ENCODE results near the gene DRG2. TPM values are rescaled to one million over a fixed set of nuclear protein-coding genes. Genes with fewer than 3 reads are reported as not detected.

The DRG2 gene
- total RNA-seq, 1 experiment from 2014 or later, result 34.5 TPM

DNA sequence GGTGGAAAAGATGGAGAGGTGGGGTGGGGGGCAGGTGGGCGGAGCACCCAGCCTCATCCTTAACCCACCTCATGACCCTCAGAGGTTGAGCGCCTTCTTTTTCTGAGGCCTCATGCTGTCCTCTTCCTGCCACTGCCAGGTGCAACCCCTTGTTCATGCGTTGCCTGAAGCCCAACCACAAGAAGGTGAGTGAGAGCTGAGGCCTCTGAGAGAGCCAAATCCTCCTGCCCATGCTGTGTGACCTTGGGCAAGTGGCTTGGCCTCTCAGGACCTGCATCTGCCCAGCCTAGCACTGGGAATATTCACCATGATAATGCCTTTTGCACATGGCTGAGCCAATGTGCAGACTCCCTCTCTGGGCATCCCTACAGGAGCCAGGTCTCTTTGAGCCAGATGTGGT, 52.9 kb downstream of the DRG2 start:
- H3K4me3 Mint-ChIP-seq (ENCODE audit: low read depth, unreplicated experiment), result no peak overlapping the region
- no peaks in the 10 kb centered on the region for H3K9me3 Mint-ChIP-seq (ENCODE audit: low read depth, unreplicated experiment)
- no TSS peak for BruUV-seq (replicated peaks)

DNA sequence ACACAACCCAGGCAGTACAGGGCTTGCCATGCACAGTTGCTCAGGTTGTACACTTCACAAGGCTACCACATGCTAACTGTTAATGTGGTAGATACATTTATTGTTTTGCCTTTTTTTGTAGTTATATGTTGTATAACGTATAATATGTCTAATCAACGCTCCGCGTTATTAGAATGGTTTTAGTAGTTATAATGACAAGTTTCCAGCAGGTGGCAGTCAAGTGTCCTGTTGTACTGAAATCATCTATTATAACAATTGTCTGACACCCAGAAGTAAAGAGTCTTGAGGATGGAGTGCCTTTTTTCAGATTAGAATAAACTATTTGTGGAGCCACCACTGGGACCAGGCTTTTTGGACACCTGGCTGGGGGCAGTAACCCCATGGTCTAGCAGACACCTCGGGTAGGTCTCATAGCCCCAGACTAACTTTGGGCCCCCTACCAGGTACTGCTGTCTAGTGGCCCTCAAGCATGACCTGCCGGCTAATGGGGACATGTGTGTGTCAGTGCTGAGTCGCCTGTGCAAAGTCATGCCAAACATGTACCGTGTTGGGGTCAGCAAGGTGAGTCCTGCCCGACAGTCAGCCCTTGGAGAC, 53.6 kb downstream of the DRG2 start:
- no TSS peak for BruUV-seq (replicated peaks)
- peak; percentile 34 for DNase-seq
- Mint-ChIP-seq H3K9me3 (ENCODE audit: low read depth, unreplicated experiment) (no peaks in the 10 kb centered on the region), H3K36me3 (ENCODE audit: insufficient read depth, unreplicated experiment) (peaks cover 10% of the 10 kb centered on the region), H3K27ac (ENCODE audit: unreplicated experiment) (no peak overlapping the region), H3K27me3 (ENCODE audit: unreplicated experiment) (peaks cover 4% of the 10 kb centered on the region), H3K4me1 (ENCODE audit: low read depth, unreplicated experiment) (peaks cover 8% of the 10 kb centered on the region), H3K4me3 (ENCODE audit: low read depth, unreplicated experiment) (no peak overlapping the region)
- intact Hi-C loops (cut with micrococcal nuclease; ENCODE audit: unreplicated experiment), result loop anchor here (5.0 to 10.0 kb wide), 2 partner anchors 46 to 83 kb away; partner anchors contain the start of gene LLGL1
- TF ChIP-seq, protein P1, sequence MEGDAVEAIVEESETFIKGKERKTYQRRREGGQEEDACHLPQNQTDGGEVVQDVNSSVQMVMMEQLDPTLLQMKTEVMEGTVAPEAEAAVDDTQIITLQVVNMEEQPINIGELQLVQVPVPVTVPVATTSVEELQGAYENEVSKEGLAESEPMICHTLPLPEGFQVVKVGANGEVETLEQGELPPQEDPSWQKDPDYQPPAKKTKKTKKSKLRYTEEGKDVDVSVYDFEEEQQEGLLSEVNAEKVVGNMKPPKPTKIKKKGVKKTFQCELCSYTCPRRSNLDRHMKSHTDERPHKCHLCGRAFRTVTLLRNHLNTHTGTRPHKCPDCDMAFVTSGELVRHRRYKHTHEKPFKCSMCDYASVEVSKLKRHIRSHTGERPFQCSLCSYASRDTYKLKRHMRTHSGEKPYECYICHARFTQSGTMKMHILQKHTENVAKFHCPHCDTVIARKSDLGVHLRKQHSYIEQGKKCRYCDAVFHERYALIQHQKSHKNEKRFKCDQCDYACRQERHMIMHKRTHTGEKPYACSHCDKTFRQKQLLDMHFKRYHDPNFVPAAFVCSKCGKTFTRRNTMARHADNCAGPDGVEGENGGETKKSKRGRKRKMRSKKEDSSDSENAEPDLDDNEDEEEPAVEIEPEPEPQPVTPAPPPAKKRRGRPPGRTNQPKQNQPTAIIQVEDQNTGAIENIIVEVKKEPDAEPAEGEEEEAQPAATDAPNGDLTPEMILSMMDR (IDR thresholded peaks at IDR 0.05; ENCODE audit: unreplicated experiment), result no peak
- CTCF ChIA-PET, result no interaction called here

More for the DNA sequence above, 52.9 kb downstream of the DRG2 start:
- CTCF ChIA-PET, result no interaction called here
- Mint-ChIP-seq H3K4me1 (ENCODE audit: low read depth, unreplicated experiment) (peaks cover 8% of the 10 kb centered on the region), H3K27me3 (ENCODE audit: unreplicated experiment) (peaks cover 10% of the 10 kb centered on the region), H3K27ac (ENCODE audit: unreplicated experiment) (no peak overlapping the region), H3K36me3 (ENCODE audit: insufficient read depth, unreplicated experiment) (peaks cover 14% of the 10 kb centered on the region)
- no peak for DNase-seq
- TF ChIP-seq, protein P1 (IDR thresholded peaks at IDR 0.05; ENCODE audit: unreplicated experiment), result no peak
- intact Hi-C loops (cut with micrococcal nuclease; ENCODE audit: unreplicated experiment), result loop anchor here (5.0 to 10.0 kb wide), 2 partner anchors 47 to 84 kb away; partner anchors contain the start of gene LLGL1

DNA sequence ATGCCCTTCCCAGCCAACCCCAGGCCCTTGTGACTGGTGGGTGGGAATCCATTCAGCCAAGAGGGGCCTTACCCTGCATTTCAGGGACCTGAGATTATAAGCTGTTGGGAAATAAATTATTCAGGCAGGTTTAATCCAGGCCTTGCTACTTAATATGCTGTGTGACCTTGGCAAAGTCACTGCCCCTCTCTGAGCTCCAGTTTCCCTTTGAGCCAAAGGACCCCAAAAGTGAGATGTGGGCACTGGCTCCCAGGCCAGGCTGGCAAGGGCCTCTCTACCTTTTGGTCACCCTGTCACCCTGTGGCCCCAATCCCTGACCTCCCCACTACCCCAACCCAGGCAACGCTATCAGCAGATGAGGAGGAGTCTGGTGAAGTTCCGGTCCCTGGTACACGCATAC, 54.7 kb downstream of the DRG2 start:
- Mint-ChIP-seq H3K4me1 (ENCODE audit: low read depth, unreplicated experiment) (peaks cover 8% of the 10 kb centered on the region), H3K4me3 (ENCODE audit: low read depth, unreplicated experiment) (no peak overlapping the region), H3K27ac (ENCODE audit: unreplicated experiment) (no peak overlapping the region), H3K9me3 (ENCODE audit: low read depth, unreplicated experiment) (no peaks in the 10 kb centered on the region), H3K27me3 (ENCODE audit: unreplicated experiment) (no peaks in the 10 kb centered on the region), H3K36me3 (ENCODE audit: insufficient read depth, unreplicated experiment) (peaks cover 10% of the 10 kb centered on the region)
- TF ChIP-seq, protein P1 (IDR thresholded peaks at IDR 0.05; ENCODE audit: unreplicated experiment), result no peak
- no peak for DNase-seq
- no TSS peak for BruUV-seq (replicated peaks)
- CTCF ChIA-PET, result no interaction called here
- intact Hi-C loops (cut with micrococcal nuclease; ENCODE audit: unreplicated experiment), result loop anchor here (5.0 to 10.0 kb wide), 2 partner anchors 45 to 82 kb away; partner anchors contain the start of gene LLGL1

DNA sequence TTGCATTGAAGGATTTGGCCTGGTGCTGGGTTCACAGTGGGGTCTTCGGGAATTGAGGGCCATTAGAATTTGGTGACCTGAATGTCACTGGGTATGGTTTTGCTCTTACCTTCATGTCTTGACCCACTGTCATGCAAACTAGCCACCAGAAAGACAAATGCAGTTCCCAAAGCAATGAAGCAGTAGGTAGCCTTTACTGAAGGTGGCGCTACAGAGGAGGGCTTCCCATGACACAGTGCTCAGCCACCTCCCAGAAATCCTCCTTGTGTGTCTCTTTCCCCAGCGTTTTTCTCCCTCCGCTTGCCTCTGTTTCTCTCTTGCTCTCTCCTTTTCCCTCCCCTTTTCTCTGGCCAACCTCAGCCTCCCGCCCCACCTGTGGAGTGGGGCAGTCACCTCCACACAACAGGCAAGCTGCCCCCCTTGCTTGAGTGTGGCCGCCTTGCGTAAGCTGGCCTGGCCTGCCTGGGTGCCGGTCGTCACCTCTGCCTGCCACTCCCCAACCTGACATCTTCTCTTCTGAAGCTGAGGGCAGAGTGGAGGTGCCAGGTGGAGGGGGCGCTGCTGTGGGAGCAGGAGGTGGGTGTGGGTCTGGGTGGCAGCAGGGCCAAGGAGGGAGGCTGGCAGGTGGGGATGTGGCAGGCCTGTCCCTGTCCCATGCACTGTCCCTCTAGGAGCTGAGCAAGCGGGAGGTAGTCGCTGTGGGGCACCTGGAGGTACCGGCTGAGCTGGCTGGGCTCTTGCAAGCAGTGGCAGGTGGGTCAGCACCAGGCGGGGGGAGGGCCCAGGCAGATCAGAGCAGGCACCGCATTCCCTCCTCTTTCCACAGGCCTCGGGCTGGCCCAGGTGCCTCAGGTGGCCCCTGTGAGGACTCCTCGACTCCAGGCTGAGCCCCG, 55.5 kb downstream of the DRG2 start:
- TF ChIP-seq, protein P1 (IDR thresholded peaks at IDR 0.05; ENCODE audit: unreplicated experiment), result no peak
- no TSS peak for BruUV-seq (replicated peaks)
- peaks cover 10% of the 10 kb centered on the region for H3K36me3 Mint-ChIP-seq (ENCODE audit: insufficient read depth, unreplicated experiment)
- intact Hi-C loops (cut with micrococcal nuclease; ENCODE audit: unreplicated experiment), result loop anchor here (5.0 to 10.0 kb wide), 2 partner anchors 44 to 82 kb away; partner anchors contain the start of gene LLGL1
- no peaks in the 10 kb centered on the region for H3K27me3 Mint-ChIP-seq (ENCODE audit: unreplicated experiment)
- no peak for DNase-seq
- no peak overlapping the region for H3K4me3 Mint-ChIP-seq (ENCODE audit: low read depth, unreplicated experiment)
- no peaks in the 10 kb centered on the region for H3K9me3 Mint-ChIP-seq (ENCODE audit: low read depth, unreplicated experiment)
- H3K27ac Mint-ChIP-seq (ENCODE audit: unreplicated experiment), result no peak overlapping the region
- H3K4me1 Mint-ChIP-seq (ENCODE audit: low read depth, unreplicated experiment), result peaks cover 8% of the 10 kb centered on the region
- CTCF ChIA-PET, result no interaction called here
